ENCODE measurements around the gene C17orf75.

The C17orf75 gene

GRCh38 chr17:32315171-32315570 is 26.8 kb downstream of the C17orf75 start:
- Histone ChIP-seq H3K9me3 (ENCODE audit: control insufficient read depth, insufficient read depth, low read length) (no peaks in the 10 kb centered on the region), H3K4me2 (ENCODE audit: low read length) (no peak overlapping the region), H3K79me2 (ENCODE audit: control insufficient read depth, low read length) (peaks cover 23% of the 10 kb centered on the region), H3K27me3 (ENCODE audit: control insufficient read depth, low read length) (no peaks in the 10 kb centered on the region), H3K27ac (ENCODE audit: low read depth, low read length) (no peak overlapping the region), H3K4me3 (ENCODE audit: low read length) (no peak overlapping the region), H3K36me3 (ENCODE audit: control insufficient read depth, low read length) (no peaks in the 10 kb centered on the region; the same call in 1 of the 2 replicates), H3K9me2 (replicated peaks; ENCODE audit: control insufficient read depth, low read length) (no peaks in the 10 kb centered on the region), H4K20me1 (ENCODE audit: control insufficient read depth, insufficient read depth, low read depth, low read length) (no peaks in the 10 kb centered on the region), H3F3A (ENCODE audit: control insufficient read depth, insufficient read depth) (peaks cover 11% of the 10 kb centered on the region), H3K4me1 (ENCODE audit: control insufficient read depth, low read length) (peaks cover 64% of the 10 kb centered on the region)
- TF ChIP-seq CTCF (IDR thresholded peaks at IDR 0.05; ENCODE audit: low read depth, low read length, poor library complexity, severe bottlenecking) (no peak), EZH2phosphoT487 (IDR thresholded peaks at IDR 0.05; ENCODE audit: borderline replicate concordance, low read length) (no peak)

DNA sequence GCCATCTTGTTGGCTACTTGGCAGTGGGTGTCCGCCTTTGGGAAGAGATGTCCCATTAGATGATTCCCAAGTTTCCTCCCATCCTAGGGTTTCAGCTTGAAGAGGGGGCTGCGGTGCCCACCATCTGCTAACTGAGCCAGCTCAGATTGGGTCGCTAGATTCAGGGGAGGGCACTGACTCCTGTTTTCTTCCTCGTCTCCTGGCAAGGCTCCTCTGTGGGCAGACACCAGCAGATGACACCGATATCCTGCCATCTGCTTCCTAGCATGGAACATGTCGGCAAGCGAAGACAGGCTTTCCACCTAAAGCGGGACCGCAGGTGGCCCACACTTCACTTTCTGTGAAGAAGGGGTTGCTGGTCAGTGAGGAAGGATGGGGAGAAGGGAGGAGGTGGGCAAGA is 27.3 kb downstream of the C17orf75 start:
- no peaks in the 10 kb centered on the region; the same call in 1 of the 2 replicates for H3K36me3 ChIP-seq (ENCODE audit: control insufficient read depth, low read length)
- no peaks in the 10 kb centered on the region for H4K20me1 ChIP-seq (ENCODE audit: control insufficient read depth, insufficient read depth, low read depth, low read length)
- no peaks in the 10 kb centered on the region for H3K9me3 ChIP-seq (ENCODE audit: control insufficient read depth, insufficient read depth, low read length)
- H3K4me3 ChIP-seq (ENCODE audit: low read length): no peak overlapping the region
- H3K4me2 ChIP-seq (ENCODE audit: low read length): no peak overlapping the region
- peaks cover 66% of the 10 kb centered on the region for H3K4me1 ChIP-seq (ENCODE audit: control insufficient read depth, low read length)
- peaks cover 14% of the 10 kb centered on the region for H3F3A ChIP-seq (ENCODE audit: control insufficient read depth, insufficient read depth)
- H3K27ac ChIP-seq (ENCODE audit: low read depth, low read length): no peak overlapping the region
- H3K27me3 ChIP-seq (ENCODE audit: control insufficient read depth, low read length): no peaks in the 10 kb centered on the region
- no peaks in the 10 kb centered on the region for H3K9me2 ChIP-seq (replicated peaks; ENCODE audit: control insufficient read depth, low read length)
- H3K79me2 ChIP-seq (ENCODE audit: control insufficient read depth, low read length): peaks cover 23% of the 10 kb centered on the region
- TF ChIP-seq EZH2phosphoT487 (IDR thresholded peaks at IDR 0.05; ENCODE audit: borderline replicate concordance, low read length) (no peak), CTCF (IDR thresholded peaks at IDR 0.05; ENCODE audit: low read depth, low read length, poor library complexity, severe bottlenecking) (no peak)

- H3F3A ChIP-seq (ENCODE audit: control insufficient read depth, insufficient read depth): peaks cover 17% of the 10 kb centered on the region
- H3K9me2 ChIP-seq (replicated peaks; ENCODE audit: control insufficient read depth, low read length): no peaks in the 10 kb centered on the region
- no peaks in the 10 kb centered on the region for H4K20me1 ChIP-seq (ENCODE audit: control insufficient read depth, insufficient read depth, low read depth, low read length)
- no peaks in the 10 kb centered on the region for H3K9me3 ChIP-seq (ENCODE audit: control insufficient read depth, insufficient read depth, low read length)
- peak overlapping the region; percentile 73 for H3K4me2 ChIP-seq (ENCODE audit: low read length)
- no peaks in the 10 kb centered on the region for H3K36me3 ChIP-seq (ENCODE audit: control insufficient read depth, low read length)
- TF ChIP-seq EZH2phosphoT487 (IDR thresholded peaks at IDR 0.05; ENCODE audit: borderline replicate concordance, low read length): no peak
- no peak for TF ChIP-seq CTCF (IDR thresholded peaks at IDR 0.05; ENCODE audit: low read depth, low read length, poor library complexity, severe bottlenecking)
- H3K27ac ChIP-seq (ENCODE audit: low read depth, low read length): peak overlapping the region; percentile 95
- peak overlapping the region; percentile 61 for H3K4me3 ChIP-seq (ENCODE audit: low read length)
- H3K4me1 ChIP-seq (ENCODE audit: control insufficient read depth, low read length): peaks cover 66% of the 10 kb centered on the region
- no peaks in the 10 kb centered on the region for H3K27me3 ChIP-seq (ENCODE audit: control insufficient read depth, low read length)
- peaks cover 2% of the 10 kb centered on the region; the same call in 1 of the 2 replicates for H3K79me2 ChIP-seq (ENCODE audit: control insufficient read depth, low read length)
These were observed 30.9 kb downstream of the C17orf75 start for GRCh38 chr17:32311028-32311536.
